GM18519 (cell line): ENCODE data around the gene ARHGEF4.
"Not testable (repeated sequence)": the region's sequence is repeated elsewhere in the genome, so short reads cannot be mapped to it uniquely, and the experiment has no call there.

ENCODE experiments used
- ATAC-seq: cut with Tn5 transposase; IDR thresholded peaks from one replicate; pipeline ENCODE4 v1.9.1; 2021; ENCODE audit warnings: mild to moderate bottlenecking, moderate library complexity; ENCODE audit not compliant: unreplicated experiment, low FRiP score

Gene ARHGEF4

GRCh38 chr2:130878933-130879332 is 42.2 kb downstream of the ARHGEF4 start:
- no peak for ATAC-seq

GRCh38 chr2:130882111-130882690 is 45.5 kb downstream of the ARHGEF4 start:
- no peak for ATAC-seq

- ATAC-seq: no peak
Observed at GRCh38 chr2:130882991-130883390, 46.3 kb downstream of the ARHGEF4 start.

GRCh38 chr2:130883496-130883895 is 46.8 kb downstream of the ARHGEF4 start:
- no peak for ATAC-seq

GRCh38 chr2:130884013-130884412 is 47.3 kb downstream of the ARHGEF4 start:
- no peak for ATAC-seq

- no peak for ATAC-seq
Observed at GRCh38 chr2:130884503-130884902, 47.8 kb downstream of the ARHGEF4 start.

- no peak for ATAC-seq
Observed at GRCh38 chr2:130887643-130888042, 50.9 kb downstream of the ARHGEF4 start.

GRCh38 chr2:130890941-130891669 is 54.4 kb downstream of the ARHGEF4 start:
- no peak for ATAC-seq

GRCh38 chr2:130891966-130892365 is 55.3 kb downstream of the ARHGEF4 start:
- ATAC-seq: no peak

- ATAC-seq: no peak
Observed at GRCh38 chr2:130892793-130893785, 56.4 kb downstream of the ARHGEF4 start.

GRCh38 chr2:130894326-130894942 is 57.7 kb downstream of the ARHGEF4 start:
- no peak for ATAC-seq

- ATAC-seq: no peak
Observed at GRCh38 chr2:130896813-130897212, 60.1 kb downstream of the ARHGEF4 start.

- ATAC-seq: no peak
Observed at GRCh38 chr2:130898553-130898952, 61.8 kb downstream of the ARHGEF4 start.

- no peak for ATAC-seq
Observed at GRCh38 chr2:130899306-130899705, 62.6 kb downstream of the ARHGEF4 start.

- no peak for ATAC-seq
Observed at GRCh38 chr2:130901061-130901460, 64.3 kb downstream of the ARHGEF4 start.

GRCh38 chr2:130901626-130902025 is 64.9 kb downstream of the ARHGEF4 start:
- not testable (repeated sequence) for ATAC-seq

GRCh38 chr2:130908832-130909231 is 72.1 kb downstream of the ARHGEF4 start:
- ATAC-seq: no peak

GRCh38 chr2:130910931-130911330 is 74.2 kb downstream of the ARHGEF4 start:
- ATAC-seq: no peak

GRCh38 chr2:130911482-130911881 is 74.8 kb downstream of the ARHGEF4 start:
- ATAC-seq: no peak

GRCh38 chr2:130911996-130912395 is 75.3 kb downstream of the ARHGEF4 start:
- ATAC-seq: no peak

GRCh38 chr2:130912471-130912870 is 75.8 kb downstream of the ARHGEF4 start:
- no peak for ATAC-seq
